ENCODE results near the gene OS9.

OS9 gene

DNA sequence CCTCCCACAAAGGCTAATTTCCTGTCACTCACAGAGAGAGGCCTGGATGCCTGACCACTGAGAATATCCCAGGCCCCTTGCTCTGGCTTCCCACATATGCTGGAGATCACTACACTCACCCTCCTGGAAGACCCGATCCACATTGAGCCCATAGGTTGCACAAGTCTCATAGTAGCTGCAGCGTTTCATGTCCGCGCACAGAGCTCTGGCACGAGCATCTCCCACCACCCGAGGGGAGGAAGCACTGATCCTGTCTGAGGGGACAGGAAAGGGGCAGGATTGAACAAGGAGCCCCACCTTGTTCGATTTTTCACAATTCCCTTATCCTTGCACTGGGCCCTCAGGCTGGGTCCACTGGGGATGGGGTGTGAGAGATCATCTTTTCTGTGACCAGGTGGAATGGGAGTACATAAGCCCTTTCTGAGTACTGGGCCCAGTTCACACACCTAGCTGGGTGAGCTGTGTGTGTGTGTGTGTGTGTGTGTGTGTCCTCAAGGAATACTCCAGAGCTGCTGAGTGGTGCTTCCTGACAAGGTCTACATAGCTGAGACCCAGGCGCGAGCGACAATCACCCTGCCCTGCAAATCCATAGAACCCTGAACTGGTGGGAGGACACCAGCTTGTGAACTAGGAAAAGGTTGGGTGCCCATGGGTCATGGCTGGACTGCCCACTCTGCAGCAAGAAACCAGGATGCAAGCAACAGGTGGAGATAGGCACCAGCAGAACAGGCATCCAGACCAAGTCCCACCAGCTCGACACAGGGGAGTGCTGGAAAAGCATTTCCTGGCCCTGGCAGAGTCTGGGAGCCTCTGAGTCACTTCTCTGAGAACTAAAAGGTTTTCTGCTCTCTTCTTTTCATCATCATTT, 39.0 kb downstream of the OS9 start:
- no peak for DNase-seq (ENCODE audit: extremely low read depth, low read depth)

GRCh38 chr12:57733928-57734327, 40.0 kb downstream of the OS9 start:
- TF ChIP-seq CTCF (IDR thresholded peaks at IDR 0.05; ENCODE audit: low read depth, low read length) = no peak
- DNase-seq (ENCODE audit: extremely low read depth, low read depth) = no peak

More for the DNA sequence above, 39.0 kb downstream of the OS9 start:
- no peak for TF ChIP-seq CTCF (IDR thresholded peaks at IDR 0.05; ENCODE audit: low read depth, low read length)

DNA sequence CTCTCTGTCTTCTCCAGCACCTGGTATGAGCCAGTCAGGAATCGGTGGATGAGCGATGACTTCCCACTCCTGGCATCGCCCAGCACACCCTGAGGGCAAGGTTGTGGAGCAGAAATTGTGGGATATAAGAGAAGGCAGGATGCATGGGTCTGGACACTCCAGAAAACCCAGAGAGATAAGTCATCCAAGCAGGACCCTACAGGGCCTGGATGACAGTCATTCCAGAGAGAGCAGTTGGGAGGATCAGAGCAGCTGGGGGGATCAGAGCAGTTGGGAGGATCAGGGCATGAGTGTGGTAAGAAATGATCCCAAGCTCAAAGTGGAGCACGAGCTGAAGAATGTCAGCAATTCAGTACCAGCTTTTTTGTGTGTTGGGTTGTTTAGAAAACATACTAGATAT, 40.7 kb downstream of the OS9 start:
- no peak for DNase-seq (ENCODE audit: extremely low read depth, low read depth)
- no peak for TF ChIP-seq CTCF (IDR thresholded peaks at IDR 0.05; ENCODE audit: low read depth, low read length)

DNA sequence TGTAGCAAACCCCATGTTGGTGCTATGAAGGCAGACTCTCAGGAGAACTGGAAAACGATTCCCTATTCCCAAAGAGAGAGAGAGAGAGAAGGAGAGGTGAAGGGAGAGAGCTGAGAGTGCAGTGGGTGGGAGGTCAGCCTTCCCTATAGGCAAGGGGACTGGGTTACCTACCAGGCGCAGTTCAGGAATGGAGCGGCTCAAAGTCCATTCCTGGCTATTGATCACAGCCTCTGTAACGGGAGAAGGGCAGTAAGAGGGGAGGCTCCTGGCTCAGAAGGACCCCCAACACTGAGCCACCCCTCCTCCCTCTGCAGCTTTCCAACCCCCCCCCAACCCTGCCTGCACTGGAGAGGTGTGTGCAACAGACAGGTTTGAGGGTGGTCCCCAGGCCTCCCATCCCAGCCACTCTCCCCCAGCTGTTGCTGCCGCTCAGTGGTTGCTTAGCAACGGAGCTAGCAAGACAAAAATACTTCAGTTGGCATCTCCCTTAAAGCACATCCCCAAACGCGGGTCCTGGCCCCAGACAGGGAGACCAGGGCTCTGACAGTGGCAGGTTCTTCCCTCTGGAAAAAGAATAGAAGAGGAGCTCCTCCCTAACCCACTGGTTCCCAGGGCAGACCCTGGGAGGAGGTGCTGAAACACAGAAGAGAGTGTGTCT, 41.4 kb downstream of the OS9 start:
- DNase-seq (ENCODE audit: extremely low read depth, low read depth) = no peak

GRCh38 chr12:57735952-57736740, 42.2 kb downstream of the OS9 start:
- no peak for DNase-seq (ENCODE audit: extremely low read depth, low read depth)

More for the DNA sequence above, 41.4 kb downstream of the OS9 start:
- no peak for TF ChIP-seq CTCF (IDR thresholded peaks at IDR 0.05; ENCODE audit: low read depth, low read length)

GRCh38 chr12:57736741-57737466, 43.0 kb downstream of the OS9 start:
- TF ChIP-seq CTCF (IDR thresholded peaks at IDR 0.05; ENCODE audit: low read depth, low read length) = no peak
- DNase-seq (ENCODE audit: extremely low read depth, low read depth) = no peak

More at GRCh38 chr12:57735952-57736740, 42.2 kb downstream of the OS9 start:
- TF ChIP-seq CTCF (IDR thresholded peaks at IDR 0.05; ENCODE audit: low read depth, low read length) = peak; percentile 33

Measured in AG09319 (cell line).